HepG2 (cell line): ENCODE measurements around the gene MIB2. TPM values are rescaled to one million over a fixed set of nuclear protein-coding genes. Genes with fewer than 3 reads are reported as not detected.

ENCODE experiments used
- AKAP8 ChIP-seq: sonication (generic); formaldehyde crosslinking; IDR thresholded peaks from 2 replicates; pipeline ENCODE4 v1.5.1; 2020; ENCODE audit warnings: mild to moderate bottlenecking, missing genetic modification reagents
- HMGXB4 ChIP-seq, 2 experiments: sonication (generic) in 1 of 2; formaldehyde crosslinking in 1 of 2; IDR thresholded peaks; 2 replicates each; pipeline versions ENCODE4 v1.4.0 to v1.6.1; 2018 to 2020; ENCODE audit warnings: missing genetic modification reagents in 2 of 2, borderline replicate concordance in 1 of 2, low read depth in 1 of 2, mild to moderate bottlenecking in 1 of 2, missing biosample characterization in 1 of 2
- NFIC ChIP-seq: IDR thresholded peaks from 2 replicates; pipeline ENCODE4 v1.6.1; 2012; ENCODE audit warnings: mild to moderate bottlenecking, low read length, inconsistent platforms
- NR1H2 ChIP-seq: sonication (generic); formaldehyde crosslinking; IDR thresholded peaks from 2 replicates; pipeline ENCODE4 v1.8.1; 2022; ENCODE audit warnings: low read depth, missing genetic modification reagents, borderline replicate concordance
- NR2F1 ChIP-seq, 2 experiments: fragments of 450-650 bp in 1 of 2; formaldehyde crosslinking in 1 of 2; IDR thresholded peaks; 2 replicates each; pipeline versions ENCODE4 v1.5.0 to v1.6.1; 2016 to 2020; ENCODE audit warnings: mild to moderate bottlenecking in 1 of 2, missing compliant biosample characterization in 1 of 2, missing genetic modification reagents in 1 of 2, moderate library complexity in 1 of 2
- SALL2 ChIP-seq: sonication (generic); formaldehyde crosslinking; IDR thresholded peaks from 2 replicates; pipeline ENCODE4 v1.8.1; 2023; ENCODE audit warnings: mild to moderate bottlenecking, missing genetic modification reagents, inconsistent platforms
- SATB2 ChIP-seq: sonication (generic); formaldehyde crosslinking; IDR thresholded peaks from 2 replicates; pipeline ENCODE4 v1.5.0; 2020; ENCODE audit warnings: missing genetic modification reagents
- SMARCC2 ChIP-seq: fragments of 450-650 bp; IDR thresholded peaks from 2 replicates; pipeline ENCODE4 v1.6.1; 2017; ENCODE audit warnings: antibody characterized with exemption, mild to moderate bottlenecking
- SOX5 ChIP-seq: IDR thresholded peaks from 2 replicates; pipeline ENCODE4 v1.6.1; 2016; ENCODE audit warnings: borderline replicate concordance
- SUZ12 ChIP-seq: fragments of 150-350 bp; IDR thresholded peaks from 2 replicates; pipeline ENCODE4 v1.6.1; 2014; ENCODE audit warnings: low read depth, low read length
- THAP11 ChIP-seq: IDR thresholded peaks from 2 replicates; pipeline ENCODE4 v1.6.1; 2016; ENCODE audit warnings: missing biosample characterization, missing genetic modification reagents
- ZNF17 ChIP-seq: sonication (generic); formaldehyde crosslinking; IDR thresholded peaks from 2 replicates; pipeline ENCODE4 v1.5.0; 2020; ENCODE audit warnings: mild to moderate bottlenecking, missing genetic modification reagents
- polyA plus RNA-seq, 8 experiments: library from polyadenylated mRNA; depleted of rRNA in 3 of 8; stranded (reverse) in 7 of 8; unstranded in 1 of 8; fragments of >200 nt; fragmentation: Illumina TruSeq in 4 of 8; extraction: Trizol in 4 of 8; gene quantifications; 2 replicates each; pipeline versions ENCODE4 v1.2.1 to v1.2.3, GENCODE V29; 2011 to 2016; ENCODE audit warnings: low read depth in 4 of 8, missing spikeins in 1 of 8, mixed read lengths in 1 of 8; ENCODE audit not compliant: insufficient read depth in 1 of 8
- total RNA-seq, 5 experiments: library from RNA; depleted of rRNA; stranded (reverse); fragments of >200 nt; fragmentation: Illumina TruSeq; extraction: Trizol; gene quantifications; 2 replicates each; pipeline ENCODE4 v1.2.3, GENCODE V29; 2016; ENCODE audit warnings: low read depth in 1 of 5
- TF ChIP-seq, protein P1 (sequence below): sonication (generic); formaldehyde crosslinking; IDR thresholded peaks from 2 replicates; pipeline ENCODE4 v1.4.0; 2020; ENCODE audit warnings: missing genetic modification reagents
- TF ChIP-seq, protein P2 (sequence below): sonication (generic); formaldehyde crosslinking; IDR thresholded peaks from 2 replicates; pipeline ENCODE4 v1.4.0; 2020; ENCODE audit warnings: missing genetic modification reagents
- TF ChIP-seq, protein P3 (sequence below): sonication (generic); formaldehyde crosslinking; IDR thresholded peaks from 2 replicates; pipeline ENCODE4 v1.4.0; 2020; ENCODE audit warnings: missing genetic modification reagents
- TF ChIP-seq, protein P4 (sequence below): sonication (generic); formaldehyde crosslinking; IDR thresholded peaks from 2 replicates; pipeline ENCODE4 v1.4.0; 2020; ENCODE audit warnings: missing genetic modification reagents, borderline replicate concordance

MIB2 gene
- total and polyA plus RNA-seq, 2 of the 13 experiments (the other 11 are each of a cell fraction or from before 2014, with no cell fraction given) = 19.9 to 30.4 TPM

- TF ChIP-seq HMGXB4 (CRISPR knock-in tag; IDR thresholded peaks at IDR 0.05; ENCODE audit: borderline replicate concordance in 1 of 2, low read depth in 1 of 2) (peak; percentile 83 to 86; a peak in 3 of 4 replicates), NR2F1 (CRISPR knock-in tag; IDR thresholded peaks at IDR 0.05) (no peak), THAP11 (CRISPR knock-in tag) (peak; percentile 96), NR1H2 (CRISPR knock-in tag) (no peak), SALL2 (CRISPR knock-in tag) (peak; percentile 71; the same call in 1 of the 2 replicates), ZNF17 (CRISPR knock-in tag) (no peak), NFIC (no peak), SATB2 (CRISPR knock-in tag) (peak; percentile 74; the same call in 1 of the 2 replicates), SUZ12 (peak; percentile 60), SOX5 (peak; percentile 17; the same call in 1 of the 2 replicates), AKAP8 (CRISPR knock-in tag) (peak; percentile 63; the same call in 1 of the 2 replicates), SMARCC2 (no peak)
- TF ChIP-seq, protein P1, sequence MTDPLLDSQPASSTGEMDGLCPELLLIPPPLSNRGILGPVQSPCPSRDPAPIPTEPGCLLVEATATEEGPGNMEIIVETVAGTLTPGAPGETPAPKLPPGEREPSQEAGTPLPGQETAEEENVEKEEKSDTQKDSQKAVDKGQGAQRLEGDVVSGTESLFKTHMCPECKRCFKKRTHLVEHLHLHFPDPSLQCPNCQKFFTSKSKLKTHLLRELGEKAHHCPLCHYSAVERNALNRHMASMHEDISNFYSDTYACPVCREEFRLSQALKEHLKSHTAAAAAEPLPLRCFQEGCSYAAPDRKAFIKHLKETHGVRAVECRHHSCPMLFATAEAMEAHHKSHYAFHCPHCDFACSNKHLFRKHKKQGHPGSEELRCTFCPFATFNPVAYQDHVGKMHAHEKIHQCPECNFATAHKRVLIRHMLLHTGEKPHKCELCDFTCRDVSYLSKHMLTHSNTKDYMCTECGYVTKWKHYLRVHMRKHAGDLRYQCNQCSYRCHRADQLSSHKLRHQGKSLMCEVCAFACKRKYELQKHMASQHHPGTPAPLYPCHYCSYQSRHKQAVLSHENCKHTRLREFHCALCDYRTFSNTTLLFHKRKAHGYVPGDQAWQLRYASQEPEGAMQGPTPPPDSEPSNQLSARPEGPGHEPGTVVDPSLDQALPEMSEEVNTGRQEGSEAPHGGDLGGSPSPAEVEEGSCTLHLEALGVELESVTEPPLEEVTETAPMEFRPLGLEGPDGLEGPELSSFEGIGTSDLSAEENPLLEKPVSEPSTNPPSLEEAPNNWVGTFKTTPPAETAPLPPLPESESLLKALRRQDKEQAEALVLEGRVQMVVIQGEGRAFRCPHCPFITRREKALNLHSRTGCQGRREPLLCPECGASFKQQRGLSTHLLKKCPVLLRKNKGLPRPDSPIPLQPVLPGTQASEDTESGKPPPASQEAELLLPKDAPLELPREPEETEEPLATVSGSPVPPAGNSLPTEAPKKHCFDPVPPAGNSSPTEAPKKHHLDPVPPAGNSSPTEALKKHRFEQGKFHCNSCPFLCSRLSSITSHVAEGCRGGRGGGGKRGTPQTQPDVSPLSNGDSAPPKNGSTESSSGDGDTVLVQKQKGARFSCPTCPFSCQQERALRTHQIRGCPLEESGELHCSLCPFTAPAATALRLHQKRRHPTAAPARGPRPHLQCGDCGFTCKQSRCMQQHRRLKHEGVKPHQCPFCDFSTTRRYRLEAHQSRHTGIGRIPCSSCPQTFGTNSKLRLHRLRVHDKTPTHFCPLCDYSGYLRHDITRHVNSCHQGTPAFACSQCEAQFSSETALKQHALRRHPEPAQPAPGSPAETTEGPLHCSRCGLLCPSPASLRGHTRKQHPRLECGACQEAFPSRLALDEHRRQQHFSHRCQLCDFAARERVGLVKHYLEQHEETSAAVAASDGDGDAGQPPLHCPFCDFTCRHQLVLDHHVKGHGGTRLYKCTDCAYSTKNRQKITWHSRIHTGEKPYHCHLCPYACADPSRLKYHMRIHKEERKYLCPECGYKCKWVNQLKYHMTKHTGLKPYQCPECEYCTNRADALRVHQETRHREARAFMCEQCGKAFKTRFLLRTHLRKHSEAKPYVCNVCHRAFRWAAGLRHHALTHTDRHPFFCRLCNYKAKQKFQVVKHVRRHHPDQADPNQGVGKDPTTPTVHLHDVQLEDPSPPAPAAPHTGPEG (CRISPR knock-in tag) = 0 out of 2 replicates have a peak, but pooled peaks have one; percentile 51
- TF ChIP-seq, protein P2, sequence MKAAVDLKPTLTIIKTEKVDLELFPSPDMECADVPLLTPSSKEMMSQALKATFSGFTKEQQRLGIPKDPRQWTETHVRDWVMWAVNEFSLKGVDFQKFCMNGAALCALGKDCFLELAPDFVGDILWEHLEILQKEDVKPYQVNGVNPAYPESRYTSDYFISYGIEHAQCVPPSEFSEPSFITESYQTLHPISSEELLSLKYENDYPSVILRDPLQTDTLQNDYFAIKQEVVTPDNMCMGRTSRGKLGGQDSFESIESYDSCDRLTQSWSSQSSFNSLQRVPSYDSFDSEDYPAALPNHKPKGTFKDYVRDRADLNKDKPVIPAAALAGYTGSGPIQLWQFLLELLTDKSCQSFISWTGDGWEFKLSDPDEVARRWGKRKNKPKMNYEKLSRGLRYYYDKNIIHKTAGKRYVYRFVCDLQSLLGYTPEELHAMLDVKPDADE (CRISPR knock-in tag) = no peak
- TF ChIP-seq, protein P3, sequence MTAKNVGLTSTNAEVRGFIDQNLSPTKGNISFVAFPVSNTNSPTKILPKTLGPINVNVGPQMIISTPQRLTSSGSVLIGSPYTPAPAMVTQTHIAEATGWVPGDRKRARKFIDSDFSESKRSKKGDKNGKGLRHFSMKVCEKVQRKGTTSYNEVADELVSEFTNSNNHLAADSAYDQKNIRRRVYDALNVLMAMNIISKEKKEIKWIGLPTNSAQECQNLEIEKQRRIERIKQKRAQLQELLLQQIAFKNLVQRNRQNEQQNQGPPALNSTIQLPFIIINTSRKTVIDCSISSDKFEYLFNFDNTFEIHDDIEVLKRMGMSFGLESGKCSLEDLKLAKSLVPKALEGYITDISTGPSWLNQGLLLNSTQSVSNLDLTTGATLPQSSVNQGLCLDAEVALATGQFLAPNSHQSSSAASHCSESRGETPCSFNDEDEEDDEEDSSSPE (CRISPR knock-in tag) = peak; percentile 29; the same call in 1 of the 2 replicates
- TF ChIP-seq, protein P4, sequence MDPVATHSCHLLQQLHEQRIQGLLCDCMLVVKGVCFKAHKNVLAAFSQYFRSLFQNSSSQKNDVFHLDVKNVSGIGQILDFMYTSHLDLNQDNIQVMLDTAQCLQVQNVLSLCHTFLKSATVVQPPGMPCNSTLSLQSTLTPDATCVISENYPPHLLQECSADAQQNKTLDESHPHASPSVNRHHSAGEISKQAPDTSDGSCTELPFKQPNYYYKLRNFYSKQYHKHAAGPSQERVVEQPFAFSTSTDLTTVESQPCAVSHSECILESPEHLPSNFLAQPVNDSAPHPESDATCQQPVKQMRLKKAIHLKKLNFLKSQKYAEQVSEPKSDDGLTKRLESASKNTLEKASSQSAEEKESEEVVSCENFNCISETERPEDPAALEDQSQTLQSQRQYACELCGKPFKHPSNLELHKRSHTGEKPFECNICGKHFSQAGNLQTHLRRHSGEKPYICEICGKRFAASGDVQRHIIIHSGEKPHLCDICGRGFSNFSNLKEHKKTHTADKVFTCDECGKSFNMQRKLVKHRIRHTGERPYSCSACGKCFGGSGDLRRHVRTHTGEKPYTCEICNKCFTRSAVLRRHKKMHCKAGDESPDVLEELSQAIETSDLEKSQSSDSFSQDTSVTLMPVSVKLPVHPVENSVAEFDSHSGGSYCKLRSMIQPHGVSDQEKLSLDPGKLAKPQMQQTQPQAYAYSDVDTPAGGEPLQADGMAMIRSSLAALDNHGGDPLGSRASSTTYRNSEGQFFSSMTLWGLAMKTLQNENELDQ = no peak
Observed at GRCh38 chr1:1615256-1616044, at the start of gene MIB2 (continued).
